OCI-M2 (cell line): ENCODE measurements around the gene MACO1.
"Not testable (repeated sequence)": the region's sequence is repeated elsewhere in the genome, so short reads cannot be mapped to it uniquely, and the experiment has no call there.

Experiments used
- DNase-seq: peaks from one replicate; lab custom pipeline; 2025; ENCODE audit not compliant: unreplicated experiment; lab: John Stamatoyannopoulos, UW

Gene MACO1

GRCh38 chr1:25430073-25430966 lies at the start of gene MACO1:
MACO1 (plus strand) TSS chr1:25430897; CDS start chr1:25431099, 202 bp downstream.
- peak; percentile 61 for DNase-seq

GRCh38 chr1:25382543-25382942 lies 48.2 kb upstream of the MACO1 start:
- DNase-seq = not testable (repeated sequence)

GRCh38 chr1:25383090-25383489 lies 47.6 kb upstream of the MACO1 start:
- DNase-seq = not testable (repeated sequence)

- DNase-seq = not testable (repeated sequence)
These were observed 46.8 kb upstream of the MACO1 start for GRCh38 chr1:25383875-25384274.

- not testable (repeated sequence) for DNase-seq
These were observed 43.6 kb upstream of the MACO1 start for GRCh38 chr1:25387096-25387495.

GRCh38 chr1:25388691-25389090 lies 42.0 kb upstream of the MACO1 start:
- not testable (repeated sequence) for DNase-seq

- not testable (repeated sequence) for DNase-seq
These were observed 41.0 kb upstream of the MACO1 start for GRCh38 chr1:25389721-25390120.

- DNase-seq = no peak
These were observed 37.9 kb upstream of the MACO1 start for GRCh38 chr1:25392841-25393240.

GRCh38 chr1:25397549-25397948 lies 33.1 kb upstream of the MACO1 start:
- not testable (repeated sequence) for DNase-seq

- not testable (repeated sequence) for DNase-seq
These were observed 32.6 kb upstream of the MACO1 start for GRCh38 chr1:25398079-25398478.

- DNase-seq = not testable (repeated sequence)
These were observed 27.5 kb upstream of the MACO1 start for GRCh38 chr1:25402947-25403803.

- not testable (repeated sequence) for DNase-seq
These were observed 24.9 kb upstream of the MACO1 start for GRCh38 chr1:25405731-25406305.

GRCh38 chr1:25409641-25410427 lies 20.9 kb upstream of the MACO1 start:
- DNase-seq = not testable (repeated sequence)

GRCh38 chr1:25412872-25413623 lies 17.6 kb upstream of the MACO1 start:
- peak; percentile 55 for DNase-seq

GRCh38 chr1:25414157-25414556 lies 16.5 kb upstream of the MACO1 start:
- not testable (repeated sequence) for DNase-seq

GRCh38 chr1:25414578-25414977 lies 16.1 kb upstream of the MACO1 start:
- not testable (repeated sequence) for DNase-seq

- not testable (repeated sequence) for DNase-seq
These were observed 13.4 kb upstream of the MACO1 start for GRCh38 chr1:25417280-25417679.

GRCh38 chr1:25419339-25419738 lies 11.4 kb upstream of the MACO1 start:
- DNase-seq = not testable (repeated sequence)

GRCh38 chr1:25420715-25421114 lies 10.0 kb upstream of the MACO1 start, which contains the start of gene RHCE:
RHCE (minus strand) TSS chr1:25420825; CDS start chr1:25420786, 39 bp downstream.
- DNase-seq = not testable (repeated sequence)
